ENCODE results near the gene SYPL1. TPM values are rescaled to one million over a fixed set of nuclear protein-coding genes. Genes with fewer than 3 reads are reported as not detected.
A peak's percentile ranks its signal among the peaks of the same experiment; 100 is the strongest.

SYPL1 gene
- total and polyA plus RNA-seq, 9 of the 15 experiments (the other 6 are each of a cell fraction or from before 2014, with no cell fraction given): 23.8 to 214 (median 70.2) TPM

- TF ChIP-seq ZMIZ1 (IDR thresholded peaks at IDR 0.05; ENCODE audit: low read depth in 2 of 2, low read length in 2 of 2) (no peak), BRF1 (IDR thresholded peaks at IDR 0.05; ENCODE audit: borderline replicate concordance, extremely low read depth, insufficient read length) (no peak), MEIS2 (IDR thresholded peaks at IDR 0.05; ENCODE audit: partially characterized antibody) (no peak), PKNOX1 (IDR thresholded peaks at IDR 0.05) (no peak), MCM3 (IDR thresholded peaks at IDR 0.05) (no peak), ZNF512 (tag; IDR thresholded peaks at IDR 0.05) (no peak), RNF2 (IDR thresholded peaks at IDR 0.05) (no peak), MTA3 (IDR thresholded peaks at IDR 0.05; ENCODE audit: borderline replicate concordance) (0 out of 2 replicates have a peak, but pooled peaks have one; percentile 28), ZNF57 (CRISPR knock-in tag; IDR thresholded peaks at IDR 0.05) (no peak), BCOR (IDR thresholded peaks at IDR 0.05) (no peak), ATF4 (CRISPR knock-in tag; IDR thresholded peaks at IDR 0.05) (no peak), BRF2 (IDR thresholded peaks at IDR 0.05; ENCODE audit: borderline replicate concordance, insufficient read depth, insufficient read length) (no peak), ELK3 (CRISPR knock-in tag; IDR thresholded peaks at IDR 0.05) (no peak), ZNF23 (CRISPR knock-in tag; IDR thresholded peaks at IDR 0.05) (no peak), THRAP3 (IDR thresholded peaks at IDR 0.05; ENCODE audit: borderline replicate concordance) (no peak), RUNX1 (IDR thresholded peaks at IDR 0.05; ENCODE audit: low read depth) (no peak), HNRNPH1 (optimal IDR thresholded peaks at IDR 0.05; ENCODE audit: low read depth, low read length) (no peak), NFATC3 (IDR thresholded peaks at IDR 0.05) (no peak)
Measured at GRCh38 chr7:106153891-106154449, 41.9 kb upstream of the SYPL1 start (continued).

Measured in K562 (cell line).